Stimulated activated CD8-positive, alpha-beta memory T cell treated with anti-CD3 and anti-CD28 coated beads, Interleukin-15, amount 100 ng/mL, for 1 hour (primary cell): ENCODE data around the gene MAPK8.
"Not testable (repeated sequence)": the region's sequence is repeated elsewhere in the genome, so short reads cannot be mapped to it uniquely, and the experiment has no call there.

Experiments used
- DNase-seq: peaks from one replicate; pipeline ENCODE4 v3.0.0-alpha.2; 2020; ENCODE audit warnings: low read depth

Gene MAPK8

GRCh38 chr10:48336978-48337599 is 30.6 kb downstream of the MAPK8 start:
- DNase-seq: no peak

- no peak for DNase-seq
Measured at GRCh38 chr10:48340734-48341133, 34.3 kb downstream of the MAPK8 start.

- no peak for DNase-seq
Measured at GRCh38 chr10:48343106-48343505, 36.6 kb downstream of the MAPK8 start.

- no peak for DNase-seq
Measured at GRCh38 chr10:48343921-48344598, 37.6 kb downstream of the MAPK8 start.

- not testable (repeated sequence) for DNase-seq
Measured at GRCh38 chr10:48346248-48346647, 39.8 kb downstream of the MAPK8 start.

GRCh38 chr10:48347539-48347938 is 41.1 kb downstream of the MAPK8 start:
- not testable (repeated sequence) for DNase-seq

- not testable (repeated sequence) for DNase-seq
Measured at GRCh38 chr10:48347943-48348342, 41.5 kb downstream of the MAPK8 start.

GRCh38 chr10:48353246-48353645 is 46.8 kb downstream of the MAPK8 start:
- no peak for DNase-seq

GRCh38 chr10:48357631-48358030 is 51.2 kb downstream of the MAPK8 start:
- DNase-seq: no peak

- DNase-seq: no peak
Measured at GRCh38 chr10:48358162-48358561, 51.7 kb downstream of the MAPK8 start.

GRCh38 chr10:48358838-48359237 is 52.4 kb downstream of the MAPK8 start:
- DNase-seq: no peak

GRCh38 chr10:48361176-48361575 is 54.7 kb downstream of the MAPK8 start:
- no peak for DNase-seq

GRCh38 chr10:48363617-48364355 is 57.3 kb downstream of the MAPK8 start:
- DNase-seq: no peak

GRCh38 chr10:48364659-48365405 is 58.4 kb downstream of the MAPK8 start:
- no peak for DNase-seq

- no peak for DNase-seq
Measured at GRCh38 chr10:48365668-48366067, 59.2 kb downstream of the MAPK8 start.

- DNase-seq: no peak
Measured at GRCh38 chr10:48366261-48366660, 59.8 kb downstream of the MAPK8 start.

- no peak for DNase-seq
Measured at GRCh38 chr10:48369501-48369900, 63.0 kb downstream of the MAPK8 start.

GRCh38 chr10:48377751-48378530 is 71.5 kb downstream of the MAPK8 start:
- no peak for DNase-seq

GRCh38 chr10:48378675-48379074 is 72.2 kb downstream of the MAPK8 start:
- DNase-seq: no peak

GRCh38 chr10:48381971-48382370 is 75.5 kb downstream of the MAPK8 start:
- DNase-seq: no peak

- no peak for DNase-seq
Measured at GRCh38 chr10:48382982-48383381, 76.5 kb downstream of the MAPK8 start.

GRCh38 chr10:48383393-48383792 is 76.9 kb downstream of the MAPK8 start:
- no peak for DNase-seq
